GM04503 (cell line): ENCODE data around the gene LRMDA.

Experiments
- DNase-seq: peaks from one replicate; pipeline ENCODE4 v3.0.0-alpha.2; 2012; ENCODE audit warnings: low read depth

LRMDA gene

DNA sequence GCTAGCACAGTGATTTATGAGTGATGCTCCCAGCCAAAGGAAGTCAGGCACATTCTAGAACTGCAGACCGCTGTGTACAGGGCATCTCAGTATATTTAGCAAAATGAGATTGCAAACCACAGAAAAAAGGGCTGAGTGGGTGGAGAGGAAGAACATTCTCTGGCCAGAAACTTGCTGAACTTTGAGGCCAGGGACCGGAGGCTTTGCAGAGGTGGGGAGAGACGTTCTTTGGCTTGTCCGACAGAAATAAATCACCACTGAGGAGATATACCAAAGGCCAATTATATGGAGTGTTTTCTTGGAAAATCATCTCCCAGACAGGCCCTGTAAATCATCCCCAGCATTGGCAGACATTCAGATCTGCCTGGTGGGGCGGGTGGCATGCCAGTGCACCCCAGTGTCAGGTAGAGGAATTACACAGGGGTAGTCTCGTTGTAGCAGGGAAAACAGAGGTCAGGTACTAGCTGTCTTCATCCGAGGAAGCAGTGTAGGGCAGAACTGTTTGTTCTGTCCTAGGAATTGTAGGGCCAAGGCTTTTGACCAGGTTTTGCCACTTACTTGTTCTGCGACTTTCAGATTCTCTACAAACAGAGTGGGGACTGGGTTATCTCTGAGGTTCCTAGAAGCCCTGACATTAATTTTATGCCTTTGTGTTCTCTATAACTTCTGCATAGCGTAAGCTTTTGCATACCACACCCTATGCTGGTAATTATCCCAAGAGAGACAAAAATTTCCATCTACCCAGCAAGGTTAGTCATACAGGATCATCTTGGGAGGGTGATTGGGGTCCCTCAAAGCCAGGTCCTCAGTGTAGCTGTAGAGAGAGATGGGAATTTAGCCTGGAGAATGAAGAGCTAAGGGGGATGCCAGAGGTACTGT, 655.6 kb downstream of the LRMDA start:
- peak; percentile 29 for DNase-seq

GRCh38 chr10:76088008-76088407, 656.6 kb downstream of the LRMDA start:
- no peak for DNase-seq

GRCh38 chr10:76088980-76089379, 657.6 kb downstream of the LRMDA start:
- no peak for DNase-seq

DNA sequence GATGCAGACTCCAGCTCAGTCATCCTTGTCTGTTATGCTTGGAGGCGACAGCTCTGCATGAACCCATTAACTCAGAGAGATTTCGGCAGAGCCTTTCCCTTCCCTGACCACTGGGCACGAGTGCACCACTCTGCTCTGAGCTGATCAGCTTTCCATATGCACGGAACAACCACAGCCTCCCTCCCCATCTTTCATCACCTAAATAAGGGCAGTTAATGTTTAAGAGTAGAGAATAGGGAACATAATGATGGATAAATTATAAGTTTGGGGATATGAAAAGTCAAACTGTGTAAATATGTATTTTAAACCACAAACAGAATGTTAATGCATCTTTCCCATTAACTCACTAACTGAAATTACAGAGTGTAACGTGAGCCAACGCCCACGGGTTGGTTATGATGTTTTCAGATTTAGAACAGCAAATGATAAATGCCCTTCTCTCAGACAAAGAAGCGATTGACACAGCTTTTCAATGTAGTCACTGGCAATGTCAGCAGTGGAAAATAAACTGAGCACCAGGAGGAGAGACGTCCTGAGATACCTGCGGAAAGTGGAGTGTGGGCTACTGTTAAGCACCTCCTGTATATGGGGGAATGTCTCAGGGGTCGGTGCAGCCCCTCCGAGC, 658.2 kb downstream of the LRMDA start:
- DNase-seq: no peak

DNA sequence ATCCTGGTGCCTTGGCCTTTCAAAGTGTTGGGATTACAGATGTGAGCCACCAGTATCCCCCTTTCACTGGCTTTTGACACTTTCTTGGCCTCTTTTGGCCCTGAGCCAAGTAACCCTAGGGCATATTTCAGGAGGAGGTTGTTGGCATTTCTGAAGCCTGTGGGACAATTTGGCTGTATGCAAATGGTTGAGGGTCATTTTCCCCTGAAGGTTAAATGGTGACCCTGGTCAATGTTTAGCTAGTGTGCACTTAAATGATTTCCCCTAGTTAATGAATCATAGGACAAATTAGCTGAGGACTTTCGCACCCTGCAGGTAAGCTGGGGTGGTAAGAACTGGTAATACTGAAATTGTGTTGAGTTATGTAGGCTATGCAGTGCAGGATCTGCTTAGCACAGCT, 660.5 kb downstream of the LRMDA start:
- no peak for DNase-seq

- DNase-seq: no peak
These were observed 675.2 kb downstream of the LRMDA start for GRCh38 chr10:76106611-76107010.

DNA sequence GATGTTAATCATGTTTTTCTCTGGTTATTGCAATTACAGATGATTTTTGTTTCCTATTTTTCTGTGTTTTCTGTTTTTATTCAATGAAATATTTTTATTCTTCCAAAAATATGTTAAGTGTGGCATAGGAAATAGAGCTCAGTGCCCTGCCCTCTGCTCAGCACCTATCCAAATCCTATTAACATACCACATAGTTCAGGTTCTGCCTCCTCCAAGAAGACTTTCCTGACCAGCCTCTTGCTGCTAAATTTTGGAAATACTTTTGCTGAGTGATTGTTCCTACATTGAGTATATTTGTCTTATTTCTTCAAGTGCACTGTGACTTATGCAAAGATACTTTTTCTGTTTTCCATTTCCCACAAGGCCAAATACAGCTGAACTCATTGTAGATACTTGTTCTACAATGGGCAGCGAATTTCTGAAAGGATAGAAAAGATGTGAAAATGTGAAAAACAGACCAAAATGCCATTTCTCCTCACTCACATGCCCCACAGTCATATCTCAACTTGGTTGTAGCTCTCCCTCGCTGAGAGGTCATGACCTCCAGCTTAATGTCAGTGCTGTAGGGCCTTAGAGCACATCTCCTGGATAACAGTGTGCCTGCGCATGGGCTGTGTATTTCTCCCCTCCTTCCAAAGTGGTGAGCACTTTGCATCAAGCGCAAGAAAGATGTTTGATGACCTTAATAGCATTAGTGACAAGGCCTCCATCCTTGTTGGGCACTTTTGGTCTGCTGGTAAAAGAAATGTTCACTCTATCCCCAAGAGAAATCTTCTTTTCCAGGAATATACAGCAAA, 677.3 kb downstream of the LRMDA start:
- DNase-seq: no peak

DNA sequence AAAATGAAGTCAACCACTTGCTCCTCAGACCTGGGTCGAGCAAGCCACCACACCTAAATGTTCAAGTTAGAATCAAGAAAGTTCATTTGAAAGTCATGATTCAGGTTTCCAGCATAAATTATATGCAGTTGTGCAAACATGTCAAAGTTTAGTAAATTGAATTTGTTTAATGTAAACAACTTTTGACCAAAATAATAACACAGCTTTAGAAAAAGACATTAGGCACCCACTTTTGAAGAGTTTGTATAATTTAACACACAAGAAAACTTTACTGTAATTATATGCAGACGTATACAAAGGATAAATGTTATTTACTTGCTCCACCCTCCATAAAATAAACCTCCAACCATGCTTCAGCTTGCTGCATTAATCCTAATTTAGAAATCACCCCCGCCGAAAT, 680.0 kb downstream of the LRMDA start:
- no peak for DNase-seq

- DNase-seq: no peak
These were observed 680.8 kb downstream of the LRMDA start for GRCh38 chr10:76111986-76112825.

GRCh38 chr10:76112826-76113150, 681.4 kb downstream of the LRMDA start:
- DNase-seq: no peak

- DNase-seq: no peak
These were observed 682.5 kb downstream of the LRMDA start for GRCh38 chr10:76113952-76114351.

- DNase-seq: no peak
These were observed 683.2 kb downstream of the LRMDA start for GRCh38 chr10:76114581-76115001.

GRCh38 chr10:76115131-76115470, 683.7 kb downstream of the LRMDA start:
- no peak for DNase-seq

DNA sequence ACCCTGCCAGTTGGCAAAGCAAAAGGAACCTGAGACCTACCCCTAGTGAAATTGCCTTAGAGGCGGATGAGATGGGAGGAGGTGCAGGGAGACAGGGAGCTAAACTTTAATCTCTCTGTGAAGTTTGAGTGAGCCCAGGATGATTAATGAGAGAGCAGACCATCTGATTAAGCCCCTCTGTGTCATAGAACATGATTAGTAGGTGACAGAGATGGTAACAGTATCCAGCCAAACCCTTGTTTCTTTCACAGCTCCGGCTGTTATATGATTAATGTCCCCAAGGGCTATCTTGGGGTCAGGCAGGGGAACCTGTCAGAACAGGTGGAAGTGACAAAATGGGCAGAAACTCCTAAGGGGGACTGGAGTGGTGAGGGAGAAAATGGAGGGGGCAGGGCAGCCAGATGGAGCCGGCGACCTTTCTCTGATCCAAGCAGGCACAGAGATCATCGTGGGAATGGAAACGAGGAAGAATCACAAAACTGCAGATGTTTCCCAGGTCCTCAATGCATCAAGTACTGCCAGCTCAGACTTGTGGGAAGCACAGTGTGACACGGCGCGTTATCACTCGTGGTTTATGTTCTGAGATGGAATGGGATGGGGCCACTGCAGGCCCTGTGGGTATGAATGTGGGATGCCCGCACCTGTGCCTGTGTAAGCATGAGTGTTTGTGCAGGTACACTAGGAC, 684.2 kb downstream of the LRMDA start:
- DNase-seq: no peak

GRCh38 chr10:76116523-76116922, 685.1 kb downstream of the LRMDA start:
- no peak for DNase-seq

- peak; percentile 82 for DNase-seq
These were observed 686.5 kb downstream of the LRMDA start for GRCh38 chr10:76117949-76118348.

DNA sequence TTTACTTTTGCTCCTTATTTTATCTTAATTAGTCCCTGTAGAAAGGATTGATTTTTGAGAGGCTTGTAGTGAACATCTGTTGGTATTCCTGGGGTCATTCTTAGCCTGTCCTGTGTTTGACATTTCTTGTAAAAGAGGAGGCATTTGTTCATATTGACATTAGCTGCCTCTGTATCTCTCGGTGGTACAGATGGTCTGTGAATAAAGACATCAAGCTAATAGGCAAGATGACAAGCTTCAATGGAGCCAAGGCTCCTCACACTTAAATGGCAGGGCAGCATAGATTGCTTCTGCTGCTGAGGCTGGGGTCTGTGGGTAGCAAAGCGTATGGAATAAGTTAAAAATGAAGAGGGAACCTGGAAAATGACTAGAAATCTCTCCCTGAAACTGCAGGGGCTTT, 687.6 kb downstream of the LRMDA start:
- no peak for DNase-seq

- peak; percentile 81 for DNase-seq
These were observed 688.1 kb downstream of the LRMDA start for GRCh38 chr10:76119515-76119914.

GRCh38 chr10:76122056-76122455, 690.6 kb downstream of the LRMDA start:
- DNase-seq: no peak

DNA sequence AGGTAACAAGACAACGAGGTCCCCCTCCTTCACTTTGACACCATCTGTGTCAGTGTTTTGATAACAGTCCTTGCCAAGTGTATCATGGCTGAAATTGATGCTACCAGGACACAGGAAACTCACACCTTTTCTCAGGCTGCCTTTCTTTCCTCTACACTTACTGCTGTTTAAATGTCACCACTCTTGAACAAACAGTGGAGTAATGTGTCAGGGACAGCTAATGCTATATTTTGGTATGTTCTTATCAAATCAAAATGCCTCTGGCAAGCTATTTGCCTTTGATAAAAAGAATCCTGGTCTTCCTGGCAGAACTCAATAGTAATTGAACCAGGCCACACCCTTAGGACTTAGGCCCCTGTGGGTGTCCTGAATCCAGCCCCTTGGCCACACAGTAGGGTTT, 692.9 kb downstream of the LRMDA start:
- DNase-seq: no peak

DNA sequence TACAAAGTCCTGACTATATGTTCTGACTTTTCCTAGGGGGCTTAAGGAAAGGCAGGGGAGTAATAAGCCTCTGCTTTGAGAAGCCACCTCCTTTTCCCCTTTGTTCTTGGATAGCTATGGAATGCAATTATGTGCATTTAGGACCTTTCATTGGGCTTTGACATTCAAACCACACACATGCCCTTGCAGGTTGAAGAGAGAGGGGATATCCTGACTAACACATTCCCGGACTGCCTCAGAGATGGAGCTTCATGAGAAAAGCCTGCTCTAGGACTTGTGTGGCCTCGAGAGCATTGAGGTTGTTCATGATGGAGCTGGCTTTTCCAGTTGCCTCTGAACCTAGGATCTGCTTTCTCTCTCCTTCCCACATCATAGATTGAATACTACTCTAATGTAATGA, 694.5 kb downstream of the LRMDA start:
- DNase-seq: no peak
